ENCODE results near the gene SLC6A5. TPM values are rescaled to one million over a fixed set of nuclear protein-coding genes. Genes with fewer than 3 reads are reported as not detected.

Gene SLC6A5
- total RNA-seq, 1 experiment from 2014 or later, result not detected

DNA sequence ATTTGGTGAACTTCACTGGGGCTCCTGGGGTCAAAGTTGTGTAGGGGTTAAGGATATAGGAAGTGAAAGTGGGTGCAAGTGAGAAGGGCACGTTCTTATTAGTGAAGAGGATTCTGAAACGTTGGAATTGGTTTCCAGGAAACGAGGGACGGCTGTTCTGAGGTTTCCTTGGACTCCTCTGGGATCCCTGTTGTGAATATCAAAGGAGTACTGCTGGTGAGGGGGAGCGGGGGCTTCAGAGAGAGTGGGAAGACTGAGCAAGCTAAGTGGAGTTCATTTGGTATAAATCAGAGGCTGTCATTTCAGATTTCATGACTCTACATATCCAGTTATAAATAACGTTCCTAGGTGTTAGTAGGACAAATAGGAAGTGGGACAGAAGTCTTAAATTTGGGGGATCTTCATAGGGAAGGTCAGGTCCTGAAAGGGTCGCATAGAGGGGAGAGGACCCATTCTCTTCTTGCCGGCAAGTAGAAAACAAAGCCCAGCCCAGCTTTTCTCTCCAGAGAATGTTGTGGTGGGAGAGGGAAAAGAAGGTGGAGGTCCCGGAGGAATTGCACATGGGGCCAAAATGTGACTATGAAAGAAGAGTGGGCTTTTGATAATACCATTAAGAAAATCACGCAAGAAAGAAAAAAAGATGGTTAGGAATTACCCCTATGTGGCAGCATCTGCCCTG, 68.9 kb downstream of the SLC6A5 start:
- no peaks in the 10 kb centered on the region for H3K9me3 ChIP-seq (ENCODE audit: control insufficient read depth, low read depth, low read length)
- peak overlapping the region; percentile 93 for H3K4me2 ChIP-seq (ENCODE audit: insufficient read depth, insufficient read length, low read length)
- no peaks in the 10 kb centered on the region; a peak in 1 of 7 replicates for H3K36me3 Mint-ChIP-seq (ENCODE audit: insufficient read depth in 1 of 3, low read depth in 3 of 3)
- H3K27me3 ChIP-seq (ENCODE audit: insufficient read depth, low read length), result peaks cover 54% of the 10 kb centered on the region
- no peaks in the 10 kb centered on the region; a peak in 2 of 5 replicates for H3K9me3 Mint-ChIP-seq
- no peaks in the 10 kb centered on the region for H3K4me1 ChIP-seq (ENCODE audit: insufficient read depth, low read length)
- H4K91ac ChIP-seq (ENCODE audit: insufficient read length, low read depth, low read length), result no peak overlapping the region
- no peak overlapping the region for H2AFZ ChIP-seq (ENCODE audit: low read length)
- peaks cover 21% of the 10 kb centered on the region for H3K23me2 ChIP-seq (ENCODE audit: insufficient read length, low read depth, low read length, poor library complexity, severe bottlenecking)
- H4K5ac ChIP-seq (ENCODE audit: insufficient read length, low read depth, low read length), result no peak overlapping the region
- no peaks in the 10 kb centered on the region for H3K79me2 ChIP-seq (ENCODE audit: insufficient read depth, low read length)
- no peak overlapping the region for H3K27ac ChIP-seq (ENCODE audit: insufficient read length, low read depth, low read length)
- no peak overlapping the region for H4K8ac ChIP-seq (replicated peaks; ENCODE audit: insufficient read length, low read depth, low read length)
- no peak overlapping the region for H2BK15ac ChIP-seq (ENCODE audit: low read depth, low read length)
- H2BK12ac ChIP-seq (ENCODE audit: insufficient read length, low read depth, low read length), result no peak overlapping the region
- peak overlapping the region; percentile 62 to 85 for H3K4me3 Mint-ChIP-seq
- H3K23ac ChIP-seq (ENCODE audit: insufficient read length, low read depth, low read length), result no peak overlapping the region
- H4K20me1 ChIP-seq (ENCODE audit: control insufficient read depth, insufficient read depth, insufficient read length), result no peaks in the 10 kb centered on the region
- H2AK5ac ChIP-seq (ENCODE audit: insufficient read length, low read length), result no peak overlapping the region
- DNase-seq, result no peak
- TF ChIP-seq, protein P1, sequence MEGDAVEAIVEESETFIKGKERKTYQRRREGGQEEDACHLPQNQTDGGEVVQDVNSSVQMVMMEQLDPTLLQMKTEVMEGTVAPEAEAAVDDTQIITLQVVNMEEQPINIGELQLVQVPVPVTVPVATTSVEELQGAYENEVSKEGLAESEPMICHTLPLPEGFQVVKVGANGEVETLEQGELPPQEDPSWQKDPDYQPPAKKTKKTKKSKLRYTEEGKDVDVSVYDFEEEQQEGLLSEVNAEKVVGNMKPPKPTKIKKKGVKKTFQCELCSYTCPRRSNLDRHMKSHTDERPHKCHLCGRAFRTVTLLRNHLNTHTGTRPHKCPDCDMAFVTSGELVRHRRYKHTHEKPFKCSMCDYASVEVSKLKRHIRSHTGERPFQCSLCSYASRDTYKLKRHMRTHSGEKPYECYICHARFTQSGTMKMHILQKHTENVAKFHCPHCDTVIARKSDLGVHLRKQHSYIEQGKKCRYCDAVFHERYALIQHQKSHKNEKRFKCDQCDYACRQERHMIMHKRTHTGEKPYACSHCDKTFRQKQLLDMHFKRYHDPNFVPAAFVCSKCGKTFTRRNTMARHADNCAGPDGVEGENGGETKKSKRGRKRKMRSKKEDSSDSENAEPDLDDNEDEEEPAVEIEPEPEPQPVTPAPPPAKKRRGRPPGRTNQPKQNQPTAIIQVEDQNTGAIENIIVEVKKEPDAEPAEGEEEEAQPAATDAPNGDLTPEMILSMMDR (conservative IDR thresholded peaks at IDR 0.05), result no peak
- no peak overlapping the region for H3K4ac ChIP-seq (ENCODE audit: low read depth, low read length)
- no peak overlapping the region for H3K27ac Mint-ChIP-seq
- H3K9ac ChIP-seq (ENCODE audit: extremely low read depth, insufficient read length, low read length), result no peak overlapping the region
- WGBS (ENCODE audit: extremely low coverage, insufficient read length, low lambda C conversion rate), result no CpG with 5 or more reads among the region's 10 CpGs
- H2BK5ac ChIP-seq (ENCODE audit: insufficient read length, low read length), result no peak overlapping the region
- H3K27me3 Mint-ChIP-seq (ENCODE audit: low read depth), result peaks cover 93% of the 10 kb centered on the region
- H3T11ph ChIP-seq (ENCODE audit: low read length), result no peak overlapping the region
- H3K79me1 ChIP-seq (ENCODE audit: insufficient read depth, low read depth, low read length, poor library complexity, severe bottlenecking), result no peaks in the 10 kb centered on the region
- H3K14ac ChIP-seq (ENCODE audit: insufficient read depth, low read length), result no peak overlapping the region
- H2BK20ac ChIP-seq (ENCODE audit: low read depth, low read length, poor library complexity, severe bottlenecking), result no peak overlapping the region
- H3K4me1 Mint-ChIP-seq, result peaks cover 38% of the 10 kb centered on the region in 2 experiments
- H2BK120ac ChIP-seq (ENCODE audit: low read depth, low read length, poor library complexity, severe bottlenecking), result no peak overlapping the region
- H3K18ac ChIP-seq (ENCODE audit: insufficient read length, low read depth, low read length), result no peak overlapping the region
- H3K56ac ChIP-seq (ENCODE audit: insufficient read length, low read depth, low read length), result no peak overlapping the region

Measured in H9 (cell line).